Stimulated activated CD4-positive, alpha-beta T cell treated with anti-CD3 and anti-CD28 coated beads, Interleukin-2, amount 100 ng/mL, for 48 hours (primary cell): Measurements from ENCODE around the gene PAK6.

Source experiments
- DNase-seq, 2 donors: peaks; one replicate each; pipeline ENCODE4 v3.0.0-alpha.2; 2020

The PAK6 gene

GRCh38 chr15:40278026-40278425 lies 39.2 kb downstream of the PAK6 start:
- no peak for DNase-seq

GRCh38 chr15:40279437-40280141 lies 40.7 kb downstream of the PAK6 start:
- peak; percentile 73 to 80 for DNase-seq

- DNase-seq: no peak
These were observed 41.6 kb downstream of the PAK6 start for GRCh38 chr15:40280260-40281056.

GRCh38 chr15:40281057-40281800 lies 42.4 kb downstream of the PAK6 start:
- DNase-seq: no peak

- DNase-seq: no peak
These were observed 42.9 kb downstream of the PAK6 start for GRCh38 chr15:40281801-40282146.

- DNase-seq: peak; percentile 23 to 41
These were observed 43.4 kb downstream of the PAK6 start for GRCh38 chr15:40282147-40282868.

GRCh38 chr15:40282869-40283614 lies 44.2 kb downstream of the PAK6 start, which contains the start of gene ANKRD63:
Gene ANKRD63 (minus strand): TSS chr15:40283064. CDS start chr15:40282586, 478 bp downstream.
- DNase-seq: peak in 1 of 2 donors; percentile 31

GRCh38 chr15:40283615-40284300 lies 44.9 kb downstream of the PAK6 start:
- DNase-seq: no peak

GRCh38 chr15:40285151-40285550 lies 46.3 kb downstream of the PAK6 start:
- no peak for DNase-seq

- DNase-seq: no peak
These were observed 46.7 kb downstream of the PAK6 start for GRCh38 chr15:40285554-40286011.

GRCh38 chr15:40286061-40286532 lies 47.2 kb downstream of the PAK6 start:
- no peak for DNase-seq

GRCh38 chr15:40286794-40287193 lies 47.9 kb downstream of the PAK6 start:
- DNase-seq: no peak

- DNase-seq: no peak
These were observed 48.6 kb downstream of the PAK6 start for GRCh38 chr15:40287505-40287904.

GRCh38 chr15:40287968-40288367 lies 49.1 kb downstream of the PAK6 start:
- DNase-seq: no peak

GRCh38 chr15:40289140-40289775 lies 50.4 kb downstream of the PAK6 start:
- no peak for DNase-seq

GRCh38 chr15:40290545-40290917 lies 51.7 kb downstream of the PAK6 start:
- no peak for DNase-seq

GRCh38 chr15:40290918-40291574 lies 52.2 kb downstream of the PAK6 start:
- DNase-seq: no peak

- no peak for DNase-seq
These were observed 53.4 kb downstream of the PAK6 start for GRCh38 chr15:40292246-40292645.

GRCh38 chr15:40293006-40293405 lies 54.1 kb downstream of the PAK6 start:
- DNase-seq: no peak
